Vagina (tissue), 2 donors: ENCODE measurements around the gene ANKRD11.

Experiments
- POLR2A ChIP-seq, 2 donors: fragments of 450-650 bp; IDR thresholded peaks; one replicate each; pipeline ENCODE4 v1.6.1; 2017; ENCODE audit warnings: antibody characterized with exemption in 2 of 2, mild to moderate bottlenecking in 2 of 2, moderate library complexity in 2 of 2
- POLR2AphosphoS5 ChIP-seq, 2 donors: sonication (generic); formaldehyde crosslinking; IDR thresholded peaks; one replicate each; pipeline ENCODE4 v1.9.0; 2017; ENCODE audit warnings: antibody characterized with exemption in 2 of 2, mild to moderate bottlenecking in 2 of 2, low read depth in 1 of 2; ENCODE audit not compliant: insufficient read depth in 1 of 2
- TF ChIP-seq, protein P1 (sequence below), 3 experiments: fragments of 450-650 bp in 2 of 3; fragments of 200-600 bp in 1 of 3; sonication (generic) in 1 of 3; IDR thresholded peaks; one replicate each; pipeline ENCODE4 v1.5.1; 2017 to 2019; ENCODE audit warnings: antibody characterized with exemption in 3 of 3, mild to moderate bottlenecking in 2 of 3, moderate library complexity in 2 of 3

DNA sequence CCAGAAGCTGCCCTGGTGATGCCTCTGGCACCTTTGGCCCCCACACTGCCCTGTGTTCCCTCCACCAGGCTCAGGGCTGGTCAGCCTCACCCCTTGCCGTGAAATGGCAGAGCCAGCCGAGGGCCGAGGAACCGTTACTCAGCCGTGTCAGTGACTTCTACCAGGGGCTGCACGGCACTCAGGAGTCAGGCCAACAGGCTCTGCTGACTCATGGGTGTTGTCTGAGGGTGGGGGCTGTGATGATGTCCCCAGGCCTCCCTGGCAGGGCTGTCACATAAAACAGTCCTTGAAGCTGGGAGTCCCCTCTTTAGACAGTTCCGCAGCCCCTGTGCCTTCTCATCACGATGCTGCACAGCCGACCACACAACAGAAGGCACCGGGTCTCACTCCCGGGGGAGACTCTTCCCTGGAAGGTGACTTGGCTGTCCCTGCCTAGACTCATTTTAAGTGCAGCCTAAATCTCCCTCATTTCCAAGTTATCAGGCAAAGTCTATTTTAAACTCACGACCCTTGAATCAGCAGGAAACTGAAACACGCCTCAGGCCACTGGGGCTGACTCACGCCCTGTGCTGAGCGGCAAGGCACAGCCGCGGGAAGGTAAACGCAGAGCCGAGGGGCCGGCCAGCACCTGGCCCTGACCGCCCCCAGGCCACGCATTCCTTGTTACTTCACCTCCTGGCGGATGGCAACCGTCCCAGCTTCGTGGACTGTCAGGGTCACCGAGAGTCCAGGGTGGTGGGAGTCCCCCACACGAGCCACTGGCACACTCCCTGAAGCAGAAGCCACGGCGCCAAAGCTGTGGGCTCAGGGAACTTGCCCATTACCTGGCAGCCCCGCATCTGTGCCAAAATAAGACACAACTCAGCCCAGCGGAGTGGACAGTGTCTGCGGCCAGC, 170.2 kb downstream of the ANKRD11 start:
- TF ChIP-seq, protein P1, sequence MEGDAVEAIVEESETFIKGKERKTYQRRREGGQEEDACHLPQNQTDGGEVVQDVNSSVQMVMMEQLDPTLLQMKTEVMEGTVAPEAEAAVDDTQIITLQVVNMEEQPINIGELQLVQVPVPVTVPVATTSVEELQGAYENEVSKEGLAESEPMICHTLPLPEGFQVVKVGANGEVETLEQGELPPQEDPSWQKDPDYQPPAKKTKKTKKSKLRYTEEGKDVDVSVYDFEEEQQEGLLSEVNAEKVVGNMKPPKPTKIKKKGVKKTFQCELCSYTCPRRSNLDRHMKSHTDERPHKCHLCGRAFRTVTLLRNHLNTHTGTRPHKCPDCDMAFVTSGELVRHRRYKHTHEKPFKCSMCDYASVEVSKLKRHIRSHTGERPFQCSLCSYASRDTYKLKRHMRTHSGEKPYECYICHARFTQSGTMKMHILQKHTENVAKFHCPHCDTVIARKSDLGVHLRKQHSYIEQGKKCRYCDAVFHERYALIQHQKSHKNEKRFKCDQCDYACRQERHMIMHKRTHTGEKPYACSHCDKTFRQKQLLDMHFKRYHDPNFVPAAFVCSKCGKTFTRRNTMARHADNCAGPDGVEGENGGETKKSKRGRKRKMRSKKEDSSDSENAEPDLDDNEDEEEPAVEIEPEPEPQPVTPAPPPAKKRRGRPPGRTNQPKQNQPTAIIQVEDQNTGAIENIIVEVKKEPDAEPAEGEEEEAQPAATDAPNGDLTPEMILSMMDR (IDR thresholded peaks at IDR 0.05): no peak
- no peak for TF ChIP-seq POLR2A (IDR thresholded peaks at IDR 0.05)
- TF ChIP-seq POLR2AphosphoS5 (IDR thresholded peaks at IDR 0.05; ENCODE audit: insufficient read depth in 1 of 2, low read depth in 1 of 2): peak in 1 of 2 donors; percentile 42
